ENCODE results near the gene IL17RA. TPM values are rescaled to one million over a fixed set of nuclear protein-coding genes. Genes with fewer than 3 reads are reported as not detected.

Gene IL17RA
- total RNA-seq, 3 donors from 2014 or later (not counting 1 experiment from before 2014, with no cell fraction given) = 22.1 to 42.6 (median 28.7) TPM

DNA sequence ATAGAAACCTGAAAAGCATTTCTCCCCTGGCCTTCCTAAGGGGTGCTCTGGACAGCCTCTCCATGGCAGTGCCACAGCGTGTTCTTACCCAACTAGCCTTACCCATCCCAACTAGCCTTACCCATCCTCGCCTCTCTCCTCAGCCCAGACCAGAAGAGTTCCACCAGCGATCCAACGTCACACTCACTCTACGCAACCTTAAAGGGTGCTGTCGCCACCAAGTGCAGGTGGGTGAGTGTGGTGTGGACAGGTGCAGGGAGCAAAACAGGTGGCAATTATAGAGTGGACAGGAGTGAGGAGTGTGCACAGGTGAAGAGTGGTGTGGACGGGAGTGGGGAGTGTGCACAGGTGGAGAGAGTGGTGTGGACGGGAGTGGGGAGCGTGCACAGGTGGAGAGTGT lies 18.6 kb downstream of the IL17RA start:
- H3K27ac Mint-ChIP-seq = no peak overlapping the region
- H3K4me1 Mint-ChIP-seq = peaks cover 24 to 37% of the 10 kb centered on the region in 2 donors

DNA sequence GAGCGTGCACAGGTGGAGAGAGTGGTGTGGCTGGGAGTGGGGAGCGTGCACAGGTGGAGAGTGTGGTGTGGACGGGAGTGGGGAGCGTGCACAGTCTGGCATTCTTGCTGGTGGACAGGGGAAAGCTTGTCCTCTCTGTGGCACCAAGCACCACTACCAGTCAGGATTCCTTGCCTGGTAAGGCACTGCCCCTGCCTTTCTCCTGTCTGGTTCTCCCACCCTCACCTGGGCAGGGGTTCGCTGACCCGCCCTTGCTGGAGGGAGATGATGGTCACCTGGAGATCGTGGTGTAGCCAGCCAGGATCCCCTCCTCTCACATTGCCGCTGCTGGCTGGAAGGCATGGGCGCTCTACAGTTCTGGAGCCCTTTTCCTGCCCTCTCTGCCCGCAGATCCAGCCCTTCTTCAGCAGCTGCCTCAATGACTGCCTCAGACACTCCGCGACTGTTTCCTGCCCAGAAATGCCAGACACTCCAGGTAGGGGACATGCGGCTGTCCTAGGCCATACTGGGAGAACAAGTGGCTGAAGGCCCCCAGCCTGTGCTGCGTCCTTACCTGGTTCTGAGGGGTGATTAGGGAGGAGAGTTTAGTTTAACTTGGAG lies 19.6 kb downstream of the IL17RA start:
- ATAC-seq (no peak), DNase-seq (no peak)
- H3K27ac ChIP-seq (ENCODE audit: low read length) = no peak overlapping the region
- no peak overlapping the region for H3K27ac Mint-ChIP-seq
- no peaks in the 10 kb centered on the region for H3K9me3 Mint-ChIP-seq
- H3K4me3 Mint-ChIP-seq = no peak overlapping the region
- H3K4me1 Mint-ChIP-seq = peaks cover 13 to 26% of the 10 kb centered on the region in 2 donors
- H3K36me3 Mint-ChIP-seq = peaks cover 20% of the 10 kb centered on the region
- H3K4me3 ChIP-seq (ENCODE audit: low read length) = no peak overlapping the region
- no peaks in the 10 kb centered on the region for H3K27me3 Mint-ChIP-seq (ENCODE audit: low read depth in 2 of 2)
- H3K9me3 ChIP-seq (ENCODE audit: control insufficient read depth, insufficient read depth, low read length) = no peaks in the 10 kb centered on the region
- WGBS (ENCODE audit: insufficient coverage) = 89% methylated on average over 14 of the region's 14 CpGs
- intact Hi-C loops (cut with micrococcal nuclease) = no loop called here
- H3K4me1 ChIP-seq (ENCODE audit: control insufficient read depth, insufficient read depth, low read length) = peaks cover 41% of the 10 kb centered on the region
- no peaks in the 10 kb centered on the region for H3K27me3 ChIP-seq (ENCODE audit: control insufficient read depth, insufficient read depth, low read length)
- TF ChIP-seq, protein P1, sequence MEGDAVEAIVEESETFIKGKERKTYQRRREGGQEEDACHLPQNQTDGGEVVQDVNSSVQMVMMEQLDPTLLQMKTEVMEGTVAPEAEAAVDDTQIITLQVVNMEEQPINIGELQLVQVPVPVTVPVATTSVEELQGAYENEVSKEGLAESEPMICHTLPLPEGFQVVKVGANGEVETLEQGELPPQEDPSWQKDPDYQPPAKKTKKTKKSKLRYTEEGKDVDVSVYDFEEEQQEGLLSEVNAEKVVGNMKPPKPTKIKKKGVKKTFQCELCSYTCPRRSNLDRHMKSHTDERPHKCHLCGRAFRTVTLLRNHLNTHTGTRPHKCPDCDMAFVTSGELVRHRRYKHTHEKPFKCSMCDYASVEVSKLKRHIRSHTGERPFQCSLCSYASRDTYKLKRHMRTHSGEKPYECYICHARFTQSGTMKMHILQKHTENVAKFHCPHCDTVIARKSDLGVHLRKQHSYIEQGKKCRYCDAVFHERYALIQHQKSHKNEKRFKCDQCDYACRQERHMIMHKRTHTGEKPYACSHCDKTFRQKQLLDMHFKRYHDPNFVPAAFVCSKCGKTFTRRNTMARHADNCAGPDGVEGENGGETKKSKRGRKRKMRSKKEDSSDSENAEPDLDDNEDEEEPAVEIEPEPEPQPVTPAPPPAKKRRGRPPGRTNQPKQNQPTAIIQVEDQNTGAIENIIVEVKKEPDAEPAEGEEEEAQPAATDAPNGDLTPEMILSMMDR (IDR thresholded peaks at IDR 0.05) = no peak
- H3K36me3 ChIP-seq (ENCODE audit: control insufficient read depth, insufficient read depth, low read length) = peaks cover 87% of the 10 kb centered on the region

More for the DNA sequence above, 18.6 kb downstream of the IL17RA start:
- Mint-ChIP-seq H3K9me3 (no peaks in the 10 kb centered on the region), H3K27me3 (ENCODE audit: low read depth in 2 of 2) (no peaks in the 10 kb centered on the region), H3K4me3 (no peak overlapping the region), H3K36me3 (peaks cover 20% of the 10 kb centered on the region)
- H3K27ac ChIP-seq (ENCODE audit: low read length) = no peak overlapping the region
- peaks cover 84% of the 10 kb centered on the region for H3K36me3 ChIP-seq (ENCODE audit: control insufficient read depth, insufficient read depth, low read length)
- ATAC-seq = no peak
- intact Hi-C loops (cut with micrococcal nuclease) = no loop called here
- TF ChIP-seq, protein P1 (IDR thresholded peaks at IDR 0.05) = no peak
- 94% methylated on average over 9 of the region's 9 CpGs for WGBS (ENCODE audit: insufficient coverage)
- DNase-seq = no peak
- H3K27me3 ChIP-seq (ENCODE audit: control insufficient read depth, insufficient read depth, low read length) = no peaks in the 10 kb centered on the region
- H3K4me3 ChIP-seq (ENCODE audit: low read length) = no peak overlapping the region
- no peaks in the 10 kb centered on the region for H3K9me3 ChIP-seq (ENCODE audit: control insufficient read depth, insufficient read depth, low read length)
- peaks cover 52% of the 10 kb centered on the region for H3K4me1 ChIP-seq (ENCODE audit: control insufficient read depth, insufficient read depth, low read length)

DNA sequence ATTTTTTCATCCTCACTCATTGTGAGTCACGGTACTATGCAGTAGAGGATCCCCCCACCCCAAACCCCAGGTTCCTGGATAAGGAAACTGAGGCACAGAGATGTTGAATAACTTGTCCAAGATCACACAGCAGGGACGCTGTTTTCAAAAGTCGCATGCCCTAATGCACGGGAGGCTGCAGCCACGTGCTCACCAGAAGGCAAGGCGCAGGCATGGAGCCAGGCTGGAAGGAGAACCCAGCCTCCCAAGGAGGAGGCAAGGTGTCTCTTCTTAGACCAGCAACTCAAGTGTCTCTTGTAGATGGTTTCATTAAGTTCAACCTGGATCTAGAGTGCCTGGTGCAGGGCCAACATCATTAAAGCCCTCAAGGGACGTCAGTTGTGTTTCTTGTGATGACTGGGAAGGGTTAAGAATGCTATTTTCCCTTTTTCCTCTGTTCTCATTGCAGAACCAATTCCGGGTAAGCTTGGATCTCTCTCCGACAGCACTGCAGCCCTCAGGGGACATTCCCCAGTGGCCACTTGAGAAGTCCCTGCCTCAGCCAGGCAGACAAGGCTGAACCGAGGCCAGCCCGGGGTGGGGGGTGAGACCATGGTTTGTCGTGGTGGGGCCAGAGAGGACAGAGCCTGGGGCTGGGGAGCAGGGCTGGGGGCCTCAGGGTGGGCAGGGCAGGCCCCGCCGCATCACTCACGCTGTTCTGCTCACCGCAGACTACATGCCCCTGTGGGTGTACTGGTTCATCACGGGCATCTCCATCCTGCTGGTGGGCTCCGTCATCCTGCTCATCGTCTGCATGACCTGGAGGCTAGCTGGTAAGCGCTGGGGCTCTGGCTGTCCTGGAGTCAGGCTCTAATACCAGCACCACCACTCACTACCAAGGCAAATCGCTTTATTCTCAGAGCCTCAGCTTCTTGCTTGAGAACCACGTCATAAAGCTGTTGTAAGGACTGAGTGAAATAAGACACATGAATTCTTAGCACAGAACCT lies 20.6 kb downstream of the IL17RA start:
- Mint-ChIP-seq H3K27ac (no peak overlapping the region), H3K27me3 (ENCODE audit: low read depth in 2 of 2) (no peaks in the 10 kb centered on the region), H3K4me1 (peaks cover 10 to 23% of the 10 kb centered on the region in 2 donors), H3K9me3 (no peaks in the 10 kb centered on the region), H3K4me3 (no peak overlapping the region), H3K36me3 (peaks cover 20% of the 10 kb centered on the region)
- 93% methylated on average over 22 of the region's 22 CpGs for WGBS (ENCODE audit: insufficient coverage)
- peaks cover 84% of the 10 kb centered on the region for H3K36me3 ChIP-seq (ENCODE audit: control insufficient read depth, insufficient read depth, low read length)
- no peak overlapping the region for H3K4me3 ChIP-seq (ENCODE audit: low read length)
- no peak overlapping the region for H3K27ac ChIP-seq (ENCODE audit: low read length)
- no peak for ATAC-seq
- intact Hi-C loops (cut with micrococcal nuclease) = no loop called here
- DNase-seq = no peak
- TF ChIP-seq, protein P1 (IDR thresholded peaks at IDR 0.05) = no peak
- no peaks in the 10 kb centered on the region for H3K27me3 ChIP-seq (ENCODE audit: control insufficient read depth, insufficient read depth, low read length)
- peaks cover 32% of the 10 kb centered on the region for H3K4me1 ChIP-seq (ENCODE audit: control insufficient read depth, insufficient read depth, low read length)
- no peaks in the 10 kb centered on the region for H3K9me3 ChIP-seq (ENCODE audit: control insufficient read depth, insufficient read depth, low read length)

All from natural killer cell (primary cell).